Adipose tissue (tissue), 3 donors: ENCODE results near the gene FEV. TPM values are rescaled to one million over a fixed set of nuclear protein-coding genes. Genes with fewer than 3 reads are reported as not detected.
"Not testable (repeated sequence)": the region's sequence is repeated elsewhere in the genome, so short reads cannot be mapped to it uniquely, and the experiment has no call there.

Experiments used
- H3K27ac ChIP-seq: one replicate; pipeline ENCODE4 v1.5.1; 2013; ENCODE audit warnings: low read depth, low read length
- WGBS, 3 donors: extraction: QIAGEN DNeasy Blood & Tissue Kit; methylation state at CpG; one replicate each; pipeline ENCODE4 v1.1.7; 2013; 5-methylcytosine and 5-hydroxymethylcytosine counted together
- polyA plus RNA-seq, 3 donors: library from polyadenylated mRNA; stranded (reverse); fragments of 200-250 nt; gene quantifications; one replicate each; pipeline ENCODE4 v1.2.3, GENCODE V29; 2013
- donor health status: healthy with polysubstance abuse.
- donor health status: Bipolar disorder and iron deficiency.
- donor health status: healthy.

The FEV gene
- polyA plus RNA-seq, 3 donors: 0.09 to 0.58 TPM; not detected in 1

- WGBS, 3 donors: 1 to 2% (median 2%) methylated on average over 32 to 37 of the region's 37 CpGs
- H3K27ac ChIP-seq: no peak within 1 kb of the TSS
Measured at GRCh38 chr2:218959141-218959731, 25.7 kb downstream of the FEV start, which contains the start of gene CDK5R2. Gene CDK5R2, plus strand, starts transcription at chr2:218959666. Its CDS starts 155 bp downstream, at chr2:218959821.

DNA sequence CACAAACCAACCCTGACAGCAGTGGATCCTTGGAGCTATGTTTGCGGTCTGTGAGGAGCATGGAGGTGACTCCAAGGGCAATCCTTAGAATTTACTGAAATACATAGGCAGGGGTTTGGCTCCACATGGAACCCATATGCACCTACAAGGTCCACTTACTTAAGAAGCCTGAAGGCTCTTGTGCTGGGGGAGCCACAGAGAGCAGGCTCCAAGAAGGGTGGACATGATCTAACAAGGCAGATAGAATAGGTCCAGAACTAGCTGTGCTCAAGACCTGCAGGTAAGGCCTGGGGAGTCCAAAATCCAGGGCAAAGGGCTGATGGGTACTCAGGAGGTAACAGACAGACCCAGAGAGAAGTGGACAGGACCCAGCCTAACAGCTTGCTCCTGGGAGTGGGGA lies 26.7 kb downstream of the FEV start:
- WGBS, 3 donors: 60 to 100% (median 95%) methylated on average over 1 of the region's 1 CpG

DNA sequence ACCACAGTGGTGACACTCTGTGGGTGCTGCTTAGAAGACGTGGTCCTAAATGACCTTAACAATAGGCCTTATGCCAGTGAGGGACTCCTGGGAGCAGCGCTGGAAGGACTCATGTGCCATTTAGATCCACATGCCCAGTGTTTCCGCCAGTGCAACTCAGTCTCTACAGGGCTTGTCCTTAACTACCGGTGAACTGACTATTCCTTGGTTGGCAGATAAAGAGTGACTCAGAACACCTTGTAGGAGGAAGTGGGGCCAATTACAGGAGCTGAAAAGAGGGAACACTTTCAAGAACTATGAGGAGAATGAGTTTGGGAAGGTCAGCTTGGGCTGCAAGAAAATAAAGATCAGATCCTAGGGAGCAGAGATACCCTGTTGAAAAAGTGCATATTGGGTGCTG lies 27.3 kb downstream of the FEV start:
- 71 to 84% (median 83%) methylated on average over 4 of the region's 4 CpGs for WGBS, 3 donors
- H3K27ac ChIP-seq: no peak overlapping the region

More for the DNA sequence above, 26.7 kb downstream of the FEV start:
- H3K27ac ChIP-seq: no peak overlapping the region

GRCh38 chr2:218956039-218956438 lies 28.9 kb downstream of the FEV start:
- WGBS, 3 donors: 36 to 44% (median 37%) methylated on average over 1 of the region's 1 CpG
- no peak overlapping the region for H3K27ac ChIP-seq

GRCh38 chr2:218954541-218955300 lies 30.3 kb downstream of the FEV start:
- WGBS, 3 donors: 72 to 82% (median 81%) methylated on average over 8 of the region's 8 CpGs
- no peak overlapping the region for H3K27ac ChIP-seq

DNA sequence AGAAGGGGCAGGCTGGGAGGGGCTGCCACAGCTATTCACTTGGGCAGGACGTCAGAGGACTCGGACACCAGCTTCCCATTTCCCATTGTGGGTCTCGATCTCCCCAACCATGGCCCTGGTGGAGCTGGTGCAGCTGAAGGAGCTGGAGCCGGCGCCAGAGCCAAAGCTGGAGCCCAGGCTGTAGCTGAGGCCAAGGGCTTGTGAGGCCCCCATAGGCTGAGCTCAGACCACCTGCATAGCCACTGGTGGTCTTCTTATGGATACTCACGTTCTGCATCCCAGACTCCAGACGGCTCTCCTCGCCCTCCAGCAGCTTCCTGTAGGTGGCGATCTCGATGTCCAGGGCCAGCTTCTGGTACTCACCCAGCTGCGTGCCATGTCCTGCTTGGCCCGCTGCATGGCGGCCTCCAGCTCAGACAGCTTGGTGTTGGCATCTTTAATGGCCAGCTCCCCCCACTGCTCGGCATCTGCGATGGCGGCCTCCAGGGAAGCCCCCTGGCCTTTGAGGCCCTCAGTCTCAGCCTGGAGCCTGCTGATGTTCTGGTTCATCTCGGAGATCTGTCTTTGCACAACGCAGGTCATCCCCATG lies 31.5 kb downstream of the FEV start:
- 60 to 72% (median 66%) methylated on average over 18 of the region's 18 CpGs for WGBS, 3 donors
- H3K27ac ChIP-seq: no peak overlapping the region

DNA sequence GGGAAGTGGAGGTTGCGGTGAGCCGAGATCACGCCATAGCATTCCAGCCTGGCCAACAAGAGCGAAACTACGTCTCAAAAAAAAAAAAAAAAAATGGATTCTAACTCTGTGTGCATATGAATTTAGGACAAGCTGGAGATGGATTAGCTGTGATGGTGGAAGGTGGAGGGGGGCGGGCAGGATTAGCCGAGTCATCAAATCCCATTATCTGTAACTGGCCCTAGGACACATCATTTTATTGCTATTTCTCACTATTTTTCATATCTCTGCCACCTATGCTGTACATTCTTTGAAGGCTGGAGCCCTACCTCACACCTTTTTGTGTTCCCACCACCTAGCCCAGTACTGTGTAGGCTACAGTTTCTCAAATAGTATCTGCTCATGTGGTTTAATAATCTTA lies 32.8 kb downstream of the FEV start:
- WGBS, 3 donors: 86 to 97% (median 95%) methylated on average over 7 of the region's 7 CpGs
- H3K27ac ChIP-seq: no peak overlapping the region

- no peak overlapping the region for H3K27ac ChIP-seq
- WGBS, 3 donors: 87 to 100% (median 91%) methylated on average over 1 of the region's 1 CpG
Measured at GRCh38 chr2:218946621-218947020, 38.4 kb downstream of the FEV start.

DNA sequence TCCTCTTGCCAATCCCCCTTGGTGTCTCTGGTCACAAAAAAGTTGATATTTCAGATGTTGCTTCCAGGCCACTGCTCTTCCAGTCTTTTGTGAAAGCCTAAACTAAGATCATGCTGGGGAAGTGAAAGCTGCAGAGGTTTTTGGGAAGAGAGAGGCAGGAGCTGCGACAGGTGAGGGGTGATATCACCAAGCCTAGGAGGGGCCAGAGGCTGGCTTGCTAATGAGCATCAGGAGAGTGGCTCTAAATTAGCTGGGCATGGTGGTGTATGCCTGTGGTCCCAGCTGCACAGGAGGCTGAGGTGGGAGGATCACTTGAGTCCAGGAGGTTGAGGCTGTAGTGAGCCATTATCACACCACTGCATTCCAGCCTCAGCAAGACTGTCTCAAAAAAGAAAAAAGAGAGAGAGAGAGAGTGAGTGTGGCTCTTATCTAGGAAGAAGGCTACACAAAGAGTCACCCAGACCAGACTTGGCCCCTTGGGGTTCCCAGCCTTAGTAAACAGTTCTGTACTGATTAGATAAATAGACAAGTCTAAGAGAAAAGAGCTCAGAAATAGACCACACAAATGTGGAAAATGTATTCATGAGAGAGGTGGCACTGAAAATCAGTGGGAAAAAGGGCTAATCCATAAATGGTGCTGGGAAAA lies 40.1 kb downstream of the FEV start:
- WGBS, 3 donors: 81 to 91% (median 83%) methylated on average over 1 of the region's 1 CpG
- H3K27ac ChIP-seq: no peak overlapping the region

GRCh38 chr2:218931751-218932150 lies 53.2 kb downstream of the FEV start:
- H3K27ac ChIP-seq: not testable (repeated sequence)
- 96 to 98% methylated on average over 13 to 20 of the region's 25 CpGs; no CpG with 5 or more reads in 1 of the 3 donors for WGBS, 3 donors

Other genes with a start within 250 kb of the FEV start
- 10 to 100 TPM in 2 of 3 donors, 1 to 10 TPM in 1; 4.8 to 20.8 (median 11.6) TPM for gene CYP27A1, start 203.0 kb downstream of the FEV start, polyA plus RNA-seq
- under 1 TPM in 1 of 3 donors, not detected in 2; 0.06 TPM for gene PRKAG3, start 153.4 kb downstream of the FEV start, polyA plus RNA-seq
- gene WNT6, start 125.4 kb downstream of the FEV start, polyA plus RNA-seq: 1 to 10 TPM in 1 of 3 donors, under 1 TPM in 1, not detected in 1; 0.25 to 1.1 TPM
- under 1 TPM in 1 of 3 donors, not detected in 2; 0.07 TPM for gene WNT10A, start 104.3 kb downstream of the FEV start, polyA plus RNA-seq
- gene CDK5R2, start 25.5 kb downstream of the FEV start, polyA plus RNA-seq: under 1 TPM in 2 of 3 donors, not detected in 1; 0.06 to 0.58 TPM
- 10 to 100 TPM in 1 of 3 donors, not detected in 2; 12.9 TPM for gene CRYBA2, start 8.2 kb upstream of the FEV start, polyA plus RNA-seq
- gene CFAP65, start 56.3 kb upstream of the FEV start, polyA plus RNA-seq: under 1 TPM in 2 of 3 donors, not detected in 1; 0.03 to 0.04 TPM
- 1 to 10 TPM in 1 of 3 donors, under 1 TPM in 2; 0.02 to 1.4 (median 0.22) TPM for gene IHH, start 75.7 kb upstream of the FEV start, polyA plus RNA-seq
- gene NHEJ1, start 175.6 kb upstream of the FEV start, polyA plus RNA-seq: 10 to 100 TPM in 1 of 3 donors, 1 to 10 TPM in 2; 8.8 to 12.8 (median 9.4) TPM
- gene SLC23A3, start 184.8 kb upstream of the FEV start, polyA plus RNA-seq: 1 to 10 TPM in 1 of 3 donors, under 1 TPM in 2; 0.48 to 2.0 (median 0.64) TPM
- 10 to 100 TPM; 33.4 to 58.3 (median 48.4) TPM for gene CNPPD1, start 191.7 kb upstream of the FEV start, polyA plus RNA-seq
- gene RETREG2, start 193.1 kb upstream of the FEV start, polyA plus RNA-seq: 10 to 100 TPM; 34.3 to 44.2 (median 40.2) TPM
- 10 to 100 TPM; 26.0 to 38.9 (median 27.3) TPM for gene ZFAND2B, start 221.6 kb upstream of the FEV start, polyA plus RNA-seq
- gene ABCB6, start 233.8 kb upstream of the FEV start, polyA plus RNA-seq: 10 to 100 TPM; 15.3 to 43.3 (median 28.1) TPM
- 10 to 100 TPM; 11.4 to 32.1 (median 21.2) TPM for gene ATG9A, start 244.5 kb upstream of the FEV start, polyA plus RNA-seq
- 10 to 100 TPM; 15.7 to 23.0 (median 20.7) TPM for gene ANKZF1, start 244.6 kb upstream of the FEV start, polyA plus RNA-seq